ENCODE data around the gene SPDYE4. TPM values are rescaled to one million over a fixed set of nuclear protein-coding genes. Genes with fewer than 3 reads are reported as not detected.

Gene SPDYE4
- total RNA-seq, 1 experiment from 2014 or later = not detected

DNA sequence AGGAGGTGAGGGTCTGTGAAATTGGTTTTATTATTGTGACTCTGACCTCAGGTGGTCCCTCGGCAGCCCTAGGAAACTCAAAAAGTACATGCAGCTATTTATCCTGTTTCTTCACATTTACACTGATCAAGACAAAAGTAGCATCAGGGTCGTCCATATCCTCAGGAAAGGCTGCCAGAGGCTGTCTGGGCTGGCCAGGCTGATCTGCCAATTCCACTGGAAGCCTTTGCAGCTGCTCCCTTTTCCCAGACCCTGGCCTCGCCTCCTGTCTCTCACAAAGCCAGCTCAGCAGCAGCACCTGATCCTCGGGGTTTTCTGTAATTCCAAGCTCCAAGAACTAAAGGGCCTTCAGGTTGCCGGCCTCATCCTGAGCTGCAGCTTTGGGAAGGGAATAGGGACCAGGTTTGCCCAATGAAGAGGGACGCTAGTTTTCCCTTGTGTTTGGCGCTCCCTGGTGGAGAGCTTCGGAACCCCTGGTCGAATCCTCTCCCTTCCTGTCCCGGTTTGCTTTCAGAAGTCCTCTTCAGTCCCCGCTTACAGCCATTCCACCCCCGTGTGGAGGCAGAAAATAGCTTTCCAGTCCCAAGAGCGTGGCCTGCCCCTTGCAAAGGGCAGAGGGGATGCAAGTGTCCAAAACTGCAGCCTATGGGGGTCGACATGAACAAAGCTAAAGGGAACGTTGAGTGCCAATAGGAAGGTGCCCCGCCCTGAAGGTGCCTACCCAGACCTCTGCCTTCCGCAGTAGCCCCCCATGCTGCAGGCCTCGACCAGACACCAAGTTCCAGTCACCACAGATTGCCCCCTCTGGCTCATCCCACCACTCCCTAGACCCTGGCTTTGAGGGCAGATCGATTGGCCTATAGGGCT, 27.4 kb upstream of the SPDYE4 start:
- DNase-seq (ENCODE audit: low spot score) = peak; percentile 29

DNA sequence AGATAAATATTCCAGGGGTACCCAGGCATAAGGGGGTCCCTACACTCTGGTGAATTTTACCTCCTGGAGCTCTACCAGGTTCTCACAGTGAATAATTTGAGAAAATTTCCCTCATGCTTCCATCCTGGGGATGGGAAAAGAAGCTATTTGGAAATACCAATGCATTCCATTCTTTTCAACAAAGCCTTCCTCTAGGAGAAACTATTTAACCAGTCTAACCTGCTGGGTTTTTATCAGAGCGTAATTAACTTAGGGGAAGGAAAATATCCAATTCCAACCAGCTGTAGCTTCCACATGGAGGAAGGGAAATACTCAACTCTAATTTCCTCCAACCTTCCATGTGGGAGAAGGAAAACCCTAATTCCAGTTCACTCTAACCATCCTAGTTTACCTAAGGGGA, 23.8 kb upstream of the SPDYE4 start:
- DNase-seq (ENCODE audit: low spot score) = no peak

DNA sequence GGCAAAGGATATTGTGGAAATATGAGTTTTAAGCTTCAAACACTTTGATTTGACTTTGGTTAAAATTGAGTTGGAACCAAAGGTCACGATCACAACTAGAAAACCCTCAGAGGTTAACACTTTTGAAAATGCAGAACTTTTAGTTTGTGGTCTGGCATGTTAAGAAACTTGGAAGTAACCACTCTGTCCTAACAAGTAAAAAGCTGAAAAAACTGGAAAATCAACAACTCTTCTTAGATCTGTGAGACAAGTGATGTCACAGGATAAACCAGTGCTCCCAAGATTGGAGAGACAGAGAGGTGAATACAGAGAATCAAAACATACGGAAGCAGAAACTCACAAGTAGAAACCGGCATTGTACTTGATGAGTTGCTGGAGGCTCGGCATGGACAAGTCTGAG, 23.4 kb upstream of the SPDYE4 start:
- no peak for DNase-seq (ENCODE audit: low spot score)

- no peak for DNase-seq (ENCODE audit: low spot score)
Measured at GRCh38 chr17:8776881-8777280, 18.5 kb upstream of the SPDYE4 start.

GRCh38 chr17:8776248-8776647, 17.9 kb upstream of the SPDYE4 start:
- DNase-seq (ENCODE audit: low spot score) = no peak

- no peak for DNase-seq (ENCODE audit: low spot score)
Measured at GRCh38 chr17:8766731-8767130, 8.4 kb upstream of the SPDYE4 start.

DNA sequence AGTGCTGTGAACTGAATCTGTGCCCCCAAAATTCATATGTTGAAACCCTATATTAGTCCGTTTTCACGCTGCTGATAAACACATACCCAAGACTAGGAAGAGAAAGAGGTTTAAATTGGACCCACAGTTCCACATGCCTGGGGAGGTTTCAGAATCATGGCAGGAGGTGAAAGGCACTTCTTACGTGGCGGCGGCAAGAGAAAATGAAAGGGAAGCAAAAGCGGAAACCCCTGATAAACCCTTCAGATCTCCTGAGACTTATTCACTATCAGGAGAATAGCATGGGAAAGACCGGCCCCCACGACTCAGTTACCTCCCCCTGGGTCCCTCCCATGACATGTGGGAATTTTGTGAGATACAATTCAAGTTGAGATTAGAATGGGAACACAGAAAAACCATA, 3.7 kb upstream of the SPDYE4 start:
- no peak for DNase-seq (ENCODE audit: low spot score)

DNA sequence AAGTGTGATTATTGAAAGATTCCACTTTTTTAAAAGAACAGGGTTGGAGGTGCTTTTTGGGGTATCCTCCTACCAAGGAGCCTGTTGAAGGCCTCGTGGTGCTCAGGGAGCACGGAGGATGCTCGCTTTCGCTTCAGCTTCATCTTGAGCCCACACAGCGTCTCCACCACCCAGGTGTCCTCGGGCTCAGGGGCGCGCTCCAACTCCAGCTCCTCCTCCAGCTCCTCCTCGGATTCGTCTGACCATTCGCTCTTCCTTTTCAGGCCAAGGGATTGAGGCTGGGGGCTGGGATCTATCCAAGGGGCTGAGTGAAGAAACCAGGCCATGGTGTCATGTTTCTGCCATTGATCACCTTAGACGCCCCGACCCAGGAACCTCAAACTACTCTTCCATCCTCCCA, 1.2 kb downstream of the SPDYE4 start:
- no peak for DNase-seq (ENCODE audit: low spot score)

DNA sequence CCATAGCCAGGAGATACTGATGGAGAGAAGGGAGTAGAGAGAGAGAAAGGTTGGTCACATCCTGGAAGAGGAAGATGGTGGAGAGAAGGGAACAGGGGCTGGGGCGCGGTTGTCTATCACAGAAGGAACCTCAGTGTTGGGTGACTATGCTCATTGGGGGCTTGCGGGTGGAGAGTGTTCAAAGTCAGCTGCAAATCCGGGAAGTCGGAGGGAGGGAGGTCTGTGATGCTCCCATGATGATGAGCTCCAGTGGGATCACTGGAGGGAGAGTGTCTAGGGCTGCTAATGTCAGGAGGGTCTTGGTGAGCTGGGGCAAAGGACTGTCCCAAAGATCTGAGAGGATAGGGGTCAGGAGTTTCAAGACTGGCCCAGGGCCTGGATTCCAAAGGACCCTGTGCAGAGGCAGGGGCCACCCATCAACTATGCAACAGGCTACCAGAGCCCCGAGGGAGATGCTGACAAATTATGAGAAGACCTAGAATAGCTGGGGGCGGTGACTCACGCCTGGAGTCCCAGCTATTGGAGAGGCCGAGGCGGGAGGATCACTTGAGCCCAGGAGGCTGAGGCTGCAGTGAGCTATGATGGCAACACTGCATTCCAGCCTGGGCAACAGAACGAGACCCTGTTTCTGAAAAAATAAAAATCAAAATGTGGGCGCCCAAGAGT, 2.6 kb downstream of the SPDYE4 start:
- DNase-seq (ENCODE audit: low spot score) = no peak

GRCh38 chr17:8754890-8755289, 3.5 kb downstream of the SPDYE4 start:
- no peak for DNase-seq (ENCODE audit: low spot score)

DNA sequence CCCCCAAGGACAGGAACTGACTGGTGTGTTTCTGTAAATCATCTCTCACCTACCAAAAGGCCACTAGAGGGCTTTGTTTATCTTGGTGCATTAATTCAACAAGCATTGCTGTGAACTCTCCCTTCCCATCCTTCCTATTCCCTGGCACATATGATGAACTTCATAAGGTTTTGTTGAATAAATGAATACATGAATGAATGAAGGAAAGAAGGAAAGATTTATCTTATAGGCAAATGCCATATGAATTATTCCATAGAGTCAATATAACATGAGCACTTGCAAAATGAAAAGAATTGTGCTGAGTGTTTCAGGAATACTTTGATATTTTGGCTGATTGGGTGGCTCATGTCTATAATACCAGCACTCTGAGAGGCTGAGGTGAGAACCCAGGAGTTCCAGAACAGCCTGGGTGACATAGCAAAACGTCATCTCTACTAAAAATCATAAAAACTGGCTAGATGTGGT, 4.3 kb downstream of the SPDYE4 start:
- DNase-seq (ENCODE audit: low spot score) = no peak

GRCh38 chr17:8753136-8753975, 5.0 kb downstream of the SPDYE4 start:
- no peak for DNase-seq (ENCODE audit: low spot score)

DNA sequence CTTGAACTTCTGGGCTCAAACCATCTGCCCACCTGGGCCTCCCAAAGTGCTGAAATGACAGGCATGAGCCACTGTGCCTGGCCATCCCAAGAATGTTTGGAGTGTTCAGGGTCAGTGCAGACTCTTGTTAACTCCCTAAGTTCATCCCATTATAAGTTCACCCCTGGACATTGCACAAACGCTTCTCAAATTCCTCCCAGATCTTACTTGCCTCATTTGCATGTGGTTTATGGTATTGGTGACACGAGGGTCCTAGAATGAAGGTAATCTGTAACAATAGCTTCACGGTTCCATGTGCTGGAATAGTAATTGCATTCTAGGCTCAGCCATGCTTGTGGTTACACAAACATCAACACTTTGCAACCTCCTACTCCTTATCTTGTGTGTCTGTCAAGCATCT, 8.7 kb downstream of the SPDYE4 start:
- no peak for DNase-seq (ENCODE audit: low spot score)

DNA sequence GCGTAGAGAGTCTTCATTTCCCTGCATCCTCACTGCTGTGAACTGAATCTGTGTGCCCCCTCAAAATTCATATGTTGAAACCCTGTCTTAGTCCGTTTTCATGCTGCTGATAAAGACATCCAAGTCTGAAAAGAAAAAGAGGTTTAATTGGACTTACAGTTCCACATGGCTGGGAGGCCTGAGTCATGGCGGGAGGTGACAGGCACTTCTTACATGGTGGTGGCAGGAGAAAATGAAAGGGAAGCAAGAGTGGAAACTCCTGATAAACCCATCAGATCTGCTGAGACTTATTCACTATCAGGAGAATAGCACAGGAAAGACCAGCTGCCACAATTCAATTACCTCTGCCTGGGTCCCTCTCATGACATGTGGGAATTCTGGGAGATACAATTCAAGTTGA, 10.6 kb downstream of the SPDYE4 start:
- no peak for DNase-seq (ENCODE audit: low spot score)

DNA sequence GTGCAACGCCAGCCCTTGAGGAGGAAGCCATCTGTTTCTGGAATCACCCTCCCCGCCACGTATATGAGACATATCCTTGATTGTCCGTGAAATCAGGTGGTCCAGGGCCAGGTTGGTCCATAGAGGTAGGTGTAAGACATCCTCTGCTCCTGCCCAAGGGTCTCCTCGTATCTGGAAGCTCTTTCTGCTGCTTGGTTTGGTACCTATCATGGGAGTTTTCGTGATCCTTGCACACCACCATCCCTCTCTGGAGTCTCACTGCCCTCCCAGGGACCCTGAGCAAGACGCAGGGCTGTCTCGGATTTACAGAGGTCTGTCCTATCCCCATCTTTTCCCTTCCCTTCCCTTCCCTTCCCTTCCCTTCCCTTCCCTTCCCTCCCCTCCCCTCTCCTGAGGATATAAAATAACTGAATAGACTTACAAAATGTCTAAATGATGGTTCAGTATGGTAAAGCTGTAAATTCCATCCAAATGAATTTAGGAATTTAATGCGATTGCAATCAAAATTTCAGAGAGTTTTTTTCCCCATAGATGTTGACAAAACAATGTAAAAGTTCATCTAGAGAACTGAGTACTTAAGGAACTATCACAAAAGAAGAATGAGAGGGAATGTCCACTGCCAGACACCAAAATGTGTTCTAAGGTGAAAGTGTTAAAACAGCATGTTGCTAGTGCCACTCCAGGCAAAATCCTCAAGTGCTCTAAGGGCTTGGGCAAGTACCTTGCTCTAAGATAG, 11.7 kb downstream of the SPDYE4 start:
- no peak for DNase-seq (ENCODE audit: low spot score)

GRCh38 chr17:8745586-8746500, 12.5 kb downstream of the SPDYE4 start:
- DNase-seq (ENCODE audit: low spot score) = no peak

GRCh38 chr17:8744086-8744785, 14.1 kb downstream of the SPDYE4 start:
- DNase-seq (ENCODE audit: low spot score) = no peak

DNA sequence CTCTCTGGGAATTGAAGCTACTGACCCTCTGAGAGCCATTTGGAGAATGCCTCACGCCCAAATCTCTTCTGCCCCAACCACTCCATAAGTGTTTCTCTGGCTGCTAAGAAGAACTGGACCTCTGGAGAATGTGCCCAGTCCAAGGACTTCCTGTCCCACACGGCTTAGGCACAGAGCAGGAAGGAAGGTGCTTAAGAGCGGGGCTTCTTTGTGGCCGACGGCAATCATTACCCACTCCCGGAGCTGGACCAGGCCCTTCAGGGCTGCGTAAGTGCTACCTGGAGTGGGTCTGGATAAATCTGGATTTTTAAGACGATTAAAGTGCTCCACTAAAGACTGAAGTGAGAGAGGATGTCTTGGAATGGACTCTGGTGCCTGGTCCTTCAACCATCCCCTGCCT, 15.5 kb downstream of the SPDYE4 start:
- no peak for DNase-seq (ENCODE audit: low spot score)

DNA sequence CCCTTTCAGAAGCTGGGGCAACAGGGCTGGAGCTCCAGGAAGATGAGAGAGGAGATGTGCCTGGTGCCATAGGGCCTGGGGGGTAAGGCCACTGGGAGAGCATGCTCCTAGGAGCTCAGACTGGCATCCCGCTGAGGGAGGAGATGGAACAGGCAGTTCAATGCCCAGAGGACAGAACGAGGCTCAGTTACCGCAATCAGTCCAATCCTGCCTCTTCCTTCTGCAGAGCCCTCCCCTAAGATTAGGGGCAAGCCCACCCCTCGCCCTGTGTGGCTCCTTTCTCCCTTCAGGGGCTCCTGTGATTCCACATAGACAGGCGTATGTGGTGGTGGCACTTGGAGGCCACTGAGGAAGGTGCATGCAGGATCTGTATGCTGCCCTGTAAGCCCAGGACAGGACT, 16.1 kb downstream of the SPDYE4 start:
- no peak for DNase-seq (ENCODE audit: low spot score)

DNA sequence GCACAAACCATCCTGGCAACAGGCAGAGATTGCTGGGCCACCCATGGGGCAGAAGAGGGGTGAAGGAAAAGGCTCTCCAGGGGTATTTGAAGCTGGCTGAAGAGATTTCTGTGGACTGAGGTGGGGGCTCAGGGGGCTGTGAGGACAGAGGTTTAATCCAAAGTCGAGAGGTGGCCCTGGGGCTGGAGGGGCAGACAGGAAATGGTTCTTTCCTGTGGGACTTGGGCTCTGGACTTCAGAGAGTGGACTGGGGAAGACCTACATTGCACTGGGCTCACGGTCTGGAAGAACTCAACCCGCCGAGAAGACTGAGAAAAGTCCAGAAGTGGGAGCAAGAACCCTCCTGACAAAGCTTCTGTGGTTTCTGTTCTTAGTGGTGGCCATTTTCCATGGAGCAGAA, 16.6 kb downstream of the SPDYE4 start:
- DNase-seq (ENCODE audit: low spot score) = no peak

All from H4 (cell line).